HEK293 (cell line): ENCODE data around the gene DEFB128.

Experiments
- CTCF ChIP-seq: fragments of 450-650 bp; formaldehyde crosslinking; IDR thresholded peaks from 2 replicates; pipeline ENCODE4 v1.5.1; 2016; ENCODE audit warnings: missing biosample characterization, missing genetic modification characterization
- ZBTB21 ChIP-seq: fragments of 450-650 bp; formaldehyde crosslinking; IDR thresholded peaks from 2 replicates; pipeline ENCODE4 v1.5.1; 2017; ENCODE audit warnings: missing biosample characterization, missing genetic modification characterization
- ZFP3 ChIP-seq: fragments of 450-650 bp; formaldehyde crosslinking; IDR thresholded peaks from 2 replicates; pipeline ENCODE4 v1.5.1; 2016; ENCODE audit warnings: low read depth, missing biosample characterization, missing genetic modification characterization
- ZFP41 ChIP-seq: fragments of 450-650 bp; formaldehyde crosslinking; IDR thresholded peaks from 2 replicates; pipeline ENCODE4 v1.5.1; 2016; ENCODE audit warnings: missing biosample characterization, missing genetic modification characterization, borderline replicate concordance
- TF ChIP-seq, protein P1 (sequence below): fragments of 450-650 bp; formaldehyde crosslinking; IDR thresholded peaks from 2 replicates; pipeline ENCODE4 v1.5.1; 2016; ENCODE audit warnings: missing biosample characterization, missing genetic modification characterization

DNA sequence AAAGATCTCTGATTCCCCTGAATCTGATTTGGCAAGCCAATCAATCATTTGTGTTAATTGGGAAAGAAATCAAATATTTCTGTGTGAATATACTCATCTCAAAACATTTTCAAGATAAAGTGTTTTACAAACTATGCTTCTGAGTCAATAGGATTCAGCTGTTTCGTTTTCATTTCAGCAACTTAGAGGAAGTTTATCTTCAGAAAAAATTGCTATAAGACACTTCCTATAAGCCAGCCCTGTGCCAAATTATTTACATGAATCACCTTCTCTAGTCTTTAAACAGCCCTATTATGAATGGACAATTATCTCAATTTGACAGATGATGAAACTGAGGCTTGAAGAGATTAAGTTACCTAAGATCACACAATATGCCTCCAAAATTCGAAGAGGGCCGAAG lies 48.4 kb upstream of the DEFB128 start:
- TF ChIP-seq CTCF (no peak), ZFP3 (tag by site-specific recombination) (no peak), ZFP41 (no peak), ZBTB21 (no peak)
- TF ChIP-seq, protein P1, sequence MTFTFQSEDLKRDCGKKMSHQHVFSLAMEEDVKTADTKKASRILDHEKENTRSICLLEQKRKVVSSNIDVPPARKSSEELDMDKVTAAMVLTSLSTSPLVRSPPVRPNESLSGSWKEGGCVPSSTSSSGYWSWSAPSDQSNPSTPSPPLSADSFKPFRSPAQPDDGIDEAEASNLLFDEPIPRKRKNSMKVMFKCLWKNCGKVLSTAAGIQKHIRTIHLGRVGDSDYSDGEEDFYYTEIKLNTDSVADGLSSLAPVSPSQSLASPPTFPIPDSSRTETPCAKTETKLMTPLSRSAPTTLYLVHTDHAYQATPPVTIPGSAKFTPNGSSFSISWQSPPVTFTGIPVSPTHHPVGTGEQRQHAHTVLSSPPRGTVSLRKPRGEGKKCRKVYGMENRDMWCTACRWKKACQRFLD (tag by site-specific recombination): no peak
